Mucosa of descending colon (tissue), 3 donors: ENCODE data around the gene KRT86. TPM values are rescaled to one million over a fixed set of nuclear protein-coding genes. Genes with fewer than 3 reads are reported as not detected.

Source experiments
- ATAC-seq: fragments of 200-7000 bp; cut with Tn5 transposase; one replicate; pipeline ENCODE4 v1.9.1; 2020; ENCODE audit warnings: mild to moderate bottlenecking, moderate library complexity
- DNase-seq, 3 donors: peaks; one replicate each; pipeline ENCODE4 v3.0.0-alpha.2; 2020
- H3K36me3 ChIP-seq: fragments of 200-600 bp; one replicate; pipeline ENCODE4 v1.8.0; 2021; ENCODE audit warnings: low read depth, mild to moderate bottlenecking
- H3K4me1 ChIP-seq: fragments of 200-600 bp; one replicate; pipeline ENCODE4 v1.8.0; 2021; ENCODE audit warnings: low read depth, mild to moderate bottlenecking
- H3K4me3 ChIP-seq: fragments of 200-600 bp; one replicate; pipeline ENCODE4 v1.8.0; 2021; ENCODE audit warnings: mild to moderate bottlenecking
- H3K9me3 ChIP-seq: fragments of 200-600 bp; one replicate; pipeline ENCODE4 v1.8.0; 2021; ENCODE audit warnings: mild to moderate bottlenecking
- CTCF ChIP-seq: fragments of 200-600 bp; IDR thresholded peaks from one replicate; pipeline ENCODE4 v1.8.0; 2022; ENCODE audit warnings: antibody characterized with exemption, mild to moderate bottlenecking
- intact Hi-C, 2 donors: fragments of 100-400 bp; cut with DNase I in 1 of 2; cut with micrococcal nuclease in 1 of 2; formaldehyde crosslinking; loops; one replicate each; pipeline versions ENCODE4 v1.11.0 to v1.11.1; 2022; cut with DNase I, micrococcal nuclease
- total RNA-seq, 3 donors: library from RNA; stranded (reverse); fragmentation: NEBNext Ultra II Directional in 2 of 3; extraction: Animal tissue kit (Norgen Biotek cat#: 25700) in 2 of 3; gene quantifications; one replicate each; pipeline versions ENCODE4 v1.2.1 to v1.2.4, GENCODE V29; 2021 to 2023
- donor health status: DM: no; HTN: no; CAD: no; lungs with moderate emphysema.
- donor health status: DM: no; HTN: no; CAD: no.
- donor health status: DM: no; HTN: yes; CAD: no.

KRT86 gene
- total RNA-seq, 3 donors from 2014 or later, result 0.35 to 0.58 TPM; not detected in 1

DNA sequence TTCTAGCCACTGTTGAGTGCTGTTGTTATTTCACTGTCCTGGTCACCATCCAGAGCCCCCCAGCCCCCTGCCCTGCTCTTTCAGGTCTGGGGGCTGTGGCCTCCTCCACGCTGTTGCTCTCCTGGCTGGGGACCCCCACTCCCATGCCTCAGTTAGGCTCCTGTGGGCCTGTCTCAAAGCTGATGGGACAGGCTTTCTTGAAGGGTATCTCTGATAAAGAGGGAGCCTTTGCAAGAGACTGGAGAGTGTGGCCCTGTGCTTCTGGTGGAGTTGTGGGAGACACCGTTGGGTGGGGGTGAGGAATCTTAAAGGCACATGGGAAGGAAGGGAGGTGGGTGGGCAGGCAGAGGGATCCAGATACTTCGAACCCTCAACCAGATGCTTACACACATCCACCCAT is 12.2 kb upstream of the KRT86 start:
- Histone ChIP-seq H3K4me3 (no peak overlapping the region), H3K36me3 (no peaks in the 10 kb centered on the region), H3K9me3 (no peaks in the 10 kb centered on the region), H3K4me1 (peaks cover 3% of the 10 kb centered on the region)
- DNase-seq, result no peak
- intact Hi-C loops, result no loop called here
- TF ChIP-seq CTCF, result no peak
- no peak for ATAC-seq

DNA sequence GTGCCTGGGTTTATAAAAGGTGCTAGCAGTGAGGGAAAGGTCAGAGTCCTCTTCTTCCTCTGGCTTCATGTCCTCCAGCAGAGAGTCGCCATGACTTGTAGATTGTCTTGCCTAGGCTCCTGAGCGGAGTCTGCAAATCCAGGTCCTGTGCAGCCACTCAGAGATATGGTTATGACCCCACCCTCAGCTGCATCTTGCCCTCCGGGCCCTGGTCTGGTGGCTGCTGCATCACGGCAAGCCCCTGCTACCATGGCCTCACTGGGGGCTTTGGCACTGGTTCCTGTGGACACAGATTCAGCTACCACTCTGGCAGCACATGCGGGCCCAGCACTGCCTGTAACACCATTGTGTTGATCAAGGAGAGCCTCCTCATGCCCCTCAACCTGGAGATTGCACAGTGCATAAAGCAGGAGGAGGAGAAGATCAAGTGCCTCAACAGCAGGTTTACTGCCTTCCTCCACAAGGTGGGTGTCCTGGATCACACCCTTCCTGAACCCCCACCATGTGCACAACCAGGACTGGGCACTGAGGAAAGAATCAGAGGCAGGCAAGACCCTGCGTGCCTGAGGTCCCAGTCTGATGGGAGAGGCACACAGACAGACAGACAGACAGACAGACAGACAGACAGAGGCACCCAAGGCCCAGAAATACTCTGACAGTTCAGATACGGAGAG is 10.5 kb upstream of the KRT86 start:
- intact Hi-C loops, result no loop called here
- Histone ChIP-seq H3K9me3 (no peaks in the 10 kb centered on the region), H3K36me3 (no peaks in the 10 kb centered on the region), H3K4me1 (no peaks in the 10 kb centered on the region), H3K4me3 (no peak overlapping the region)
- no peak for TF ChIP-seq CTCF
- DNase-seq (no peak), ATAC-seq (no peak)

GRCh38 chr12:52264435-52264825 is 10.0 kb upstream of the KRT86 start:
- H3K36me3 ChIP-seq, result no peaks in the 10 kb centered on the region
- no peak for DNase-seq
- TF ChIP-seq CTCF, result no peak
- H3K4me3 ChIP-seq, result no peak overlapping the region
- intact Hi-C loops, result no loop called here
- no peaks in the 10 kb centered on the region for H3K9me3 ChIP-seq
- no peak for ATAC-seq
- H3K4me1 ChIP-seq, result no peaks in the 10 kb centered on the region

DNA sequence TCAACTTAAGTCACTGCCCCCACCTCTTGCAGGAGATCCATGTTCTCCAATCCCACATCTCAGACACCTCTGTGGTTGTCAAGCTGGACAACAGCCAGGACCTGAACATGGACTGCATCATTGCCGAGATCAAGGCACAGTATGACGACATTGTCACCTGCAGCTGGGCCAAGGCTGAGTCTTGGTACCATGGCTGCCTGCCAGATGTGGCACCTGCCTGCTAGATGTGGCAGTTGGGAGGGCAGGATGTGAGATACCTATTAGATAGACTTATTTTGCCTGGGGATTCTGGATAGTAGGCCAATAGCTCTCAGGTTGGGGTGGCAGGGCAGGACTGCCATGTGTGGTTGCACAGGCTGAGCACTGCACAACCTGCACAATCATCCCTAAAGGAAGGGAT is 7.9 kb upstream of the KRT86 start:
- DNase-seq, result no peak
- no peak for ATAC-seq
- Histone ChIP-seq H3K36me3 (no peaks in the 10 kb centered on the region), H3K4me3 (no peak overlapping the region), H3K4me1 (no peaks in the 10 kb centered on the region), H3K9me3 (no peaks in the 10 kb centered on the region)
- intact Hi-C loops, result no loop called here
- TF ChIP-seq CTCF, result no peak

- Histone ChIP-seq H3K9me3 (no peaks in the 10 kb centered on the region), H3K36me3 (no peaks in the 10 kb centered on the region), H3K4me1 (no peaks in the 10 kb centered on the region), H3K4me3 (no peak overlapping the region)
- no peak for ATAC-seq
- no peak for DNase-seq
- intact Hi-C loops, result no loop called here
- TF ChIP-seq CTCF, result no peak
Measured at GRCh38 chr12:52267266-52267665, 7.2 kb upstream of the KRT86 start.

DNA sequence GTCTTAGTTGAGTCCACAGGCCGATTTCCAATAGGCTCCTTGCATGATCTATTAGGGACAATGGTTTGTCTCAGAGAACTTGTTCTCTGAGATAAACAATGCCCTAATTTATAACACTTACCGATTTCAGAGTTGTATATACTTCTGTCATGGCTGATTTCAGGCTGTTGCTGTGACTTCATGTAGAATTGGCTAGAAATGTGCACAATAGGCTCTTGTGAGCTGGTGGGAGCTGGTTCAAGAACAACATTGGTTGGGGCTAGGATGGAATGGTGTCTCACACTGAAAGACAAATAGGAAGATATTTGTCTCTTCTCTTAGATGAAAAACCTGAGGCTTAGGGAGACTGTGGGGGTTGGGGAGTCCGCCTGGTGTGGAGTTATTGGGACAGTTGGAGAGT is 6.7 kb upstream of the KRT86 start:
- Histone ChIP-seq H3K4me3 (no peak overlapping the region), H3K36me3 (no peaks in the 10 kb centered on the region), H3K9me3 (no peaks in the 10 kb centered on the region), H3K4me1 (no peaks in the 10 kb centered on the region)
- TF ChIP-seq CTCF, result no peak
- DNase-seq, result no peak
- ATAC-seq, result no peak
- intact Hi-C loops, result no loop called here
